GM21526 (cell line): ENCODE results near the gene CYP2F1.

Experiments
- ATAC-seq: cut with Tn5 transposase; IDR thresholded peaks from one replicate; pipeline ENCODE4 v1.9.1; 2021; ENCODE audit warnings: moderate library complexity; ENCODE audit not compliant: unreplicated experiment, low FRiP score

Gene CYP2F1

DNA sequence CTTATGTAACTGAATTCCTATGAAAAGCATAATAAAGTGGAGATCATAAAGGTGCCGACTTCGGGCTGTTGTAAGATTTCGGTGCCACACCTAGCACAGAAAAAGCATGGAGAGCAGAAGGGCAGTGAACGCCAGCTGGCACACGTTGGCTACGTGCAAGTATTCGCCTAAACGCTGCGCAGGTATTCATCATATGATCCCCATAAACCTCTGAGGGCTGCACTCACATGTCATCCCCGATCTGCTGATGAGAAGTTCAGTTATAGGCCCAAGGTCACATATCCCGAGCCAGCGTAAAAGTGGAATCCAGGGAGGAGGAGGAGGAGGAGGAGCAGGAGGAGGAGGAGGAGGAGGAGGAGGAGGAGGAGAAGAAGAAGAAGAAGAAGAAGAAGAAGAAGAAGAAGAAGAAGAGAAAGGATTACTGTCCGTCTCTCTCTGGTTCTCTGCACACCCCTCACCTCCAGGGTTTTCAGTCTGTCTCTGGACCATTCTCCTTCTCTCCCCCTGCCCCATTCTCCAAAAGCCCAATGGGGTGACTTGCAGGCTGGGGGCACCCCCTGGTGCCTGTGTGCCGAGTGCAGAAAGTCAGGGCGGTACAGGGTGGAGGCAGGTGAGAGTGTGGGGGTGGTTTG lies 60.2 kb downstream of the CYP2F1 start:
- ATAC-seq = no peak

DNA sequence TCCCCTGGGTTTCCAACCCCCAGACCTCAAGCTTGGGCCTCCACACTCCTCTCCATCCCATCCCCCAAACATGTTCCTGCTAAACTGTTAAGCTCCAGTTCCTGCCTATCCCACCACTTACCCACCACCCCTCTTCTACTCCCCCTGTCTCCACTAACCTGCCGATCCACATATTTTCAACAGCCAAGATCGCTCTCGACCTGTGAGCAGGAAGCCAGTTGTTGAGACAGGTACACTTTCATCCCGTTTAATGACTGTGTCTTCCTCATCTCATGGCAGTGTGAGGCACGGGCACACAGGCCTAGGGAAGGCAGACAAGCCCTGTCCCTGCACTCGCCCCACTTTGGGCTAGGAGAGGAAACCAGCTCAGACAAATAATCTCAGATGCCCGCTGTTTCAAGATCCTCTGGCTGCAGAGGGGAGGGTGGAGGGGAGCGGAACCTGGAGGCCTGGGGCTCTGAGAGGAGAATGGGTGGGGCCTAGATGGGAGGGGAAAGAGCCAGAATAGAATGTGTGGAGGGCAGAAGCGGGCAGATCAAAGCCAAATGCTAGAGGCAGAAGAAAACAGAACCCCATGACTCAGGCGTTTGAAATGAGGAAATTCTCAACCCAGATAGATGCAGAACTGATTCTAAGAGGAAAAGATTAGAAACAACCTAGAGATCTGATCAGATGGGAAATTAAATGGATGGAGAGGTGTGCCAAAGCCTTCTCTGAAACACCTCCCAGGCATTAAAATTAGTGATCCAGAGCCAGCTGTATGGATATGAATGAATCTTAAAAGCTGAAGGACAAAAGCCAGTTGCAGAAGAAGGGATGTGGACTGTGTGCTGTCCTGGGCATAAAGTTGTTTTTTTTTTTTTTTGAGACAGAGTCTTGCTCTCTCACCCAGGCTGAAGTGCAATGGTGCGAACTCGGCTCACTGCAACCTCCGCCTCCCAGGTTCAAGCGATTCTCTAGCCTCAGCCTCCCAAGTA lies 61.9 kb downstream of the CYP2F1 start:
- ATAC-seq = no peak
